Measurements from ENCODE around the gene CGB3.

The CGB3 gene

DNA sequence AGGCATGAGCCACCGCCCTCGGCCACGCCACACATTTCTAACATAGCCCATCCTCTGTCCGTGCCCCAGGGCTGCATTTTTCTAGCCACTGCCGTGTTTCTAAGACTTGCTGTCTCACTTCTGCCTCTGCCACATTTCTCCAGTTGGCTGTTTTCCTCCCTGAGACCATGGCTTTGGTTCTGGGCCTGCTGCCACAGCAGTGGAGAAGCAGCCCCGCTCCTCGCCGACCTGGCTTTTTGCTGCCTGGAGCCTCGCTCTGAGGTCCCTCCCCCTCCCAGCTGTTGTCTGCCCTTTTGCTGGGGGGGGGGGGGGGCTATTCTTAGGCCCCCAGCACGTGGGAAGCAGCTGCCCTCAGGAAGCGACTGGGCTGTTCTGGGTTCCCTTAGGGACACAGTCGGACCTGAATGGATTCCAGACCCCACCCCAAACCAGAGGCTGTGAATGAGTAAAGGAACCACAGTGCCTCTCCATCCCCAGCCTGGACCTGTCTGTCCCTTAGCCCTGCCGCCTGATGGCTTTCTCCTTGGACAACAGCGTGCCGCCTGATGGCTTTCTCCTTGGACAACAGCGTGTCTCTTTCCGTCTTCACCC is 34.3 kb downstream of the CGB3 start:
- Histone ChIP-seq H3K27ac (replicated peaks) (no peak overlapping the region), H3K4me3 (replicated peaks; ENCODE audit: insufficient read depth, low read length) (no peak overlapping the region), H3K27me3 (ENCODE audit: insufficient read depth, poor library complexity, severe bottlenecking) (no peaks in the 10 kb centered on the region)
- TF ChIP-seq SPI1 (IDR thresholded peaks at IDR 0.05; ENCODE audit: borderline replicate concordance, low read depth) (no peak), GABPA (IDR thresholded peaks at IDR 0.05; ENCODE audit: low read depth) (no peak), POLR2AphosphoS5 (IDR thresholded peaks at IDR 0.05; ENCODE audit: low read depth) (no peak)
- TF ChIP-seq, protein P1, sequence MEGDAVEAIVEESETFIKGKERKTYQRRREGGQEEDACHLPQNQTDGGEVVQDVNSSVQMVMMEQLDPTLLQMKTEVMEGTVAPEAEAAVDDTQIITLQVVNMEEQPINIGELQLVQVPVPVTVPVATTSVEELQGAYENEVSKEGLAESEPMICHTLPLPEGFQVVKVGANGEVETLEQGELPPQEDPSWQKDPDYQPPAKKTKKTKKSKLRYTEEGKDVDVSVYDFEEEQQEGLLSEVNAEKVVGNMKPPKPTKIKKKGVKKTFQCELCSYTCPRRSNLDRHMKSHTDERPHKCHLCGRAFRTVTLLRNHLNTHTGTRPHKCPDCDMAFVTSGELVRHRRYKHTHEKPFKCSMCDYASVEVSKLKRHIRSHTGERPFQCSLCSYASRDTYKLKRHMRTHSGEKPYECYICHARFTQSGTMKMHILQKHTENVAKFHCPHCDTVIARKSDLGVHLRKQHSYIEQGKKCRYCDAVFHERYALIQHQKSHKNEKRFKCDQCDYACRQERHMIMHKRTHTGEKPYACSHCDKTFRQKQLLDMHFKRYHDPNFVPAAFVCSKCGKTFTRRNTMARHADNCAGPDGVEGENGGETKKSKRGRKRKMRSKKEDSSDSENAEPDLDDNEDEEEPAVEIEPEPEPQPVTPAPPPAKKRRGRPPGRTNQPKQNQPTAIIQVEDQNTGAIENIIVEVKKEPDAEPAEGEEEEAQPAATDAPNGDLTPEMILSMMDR (IDR thresholded peaks at IDR 0.05; ENCODE audit: insufficient read depth, low read length) = no peak
- TF ChIP-seq, protein P2, sequence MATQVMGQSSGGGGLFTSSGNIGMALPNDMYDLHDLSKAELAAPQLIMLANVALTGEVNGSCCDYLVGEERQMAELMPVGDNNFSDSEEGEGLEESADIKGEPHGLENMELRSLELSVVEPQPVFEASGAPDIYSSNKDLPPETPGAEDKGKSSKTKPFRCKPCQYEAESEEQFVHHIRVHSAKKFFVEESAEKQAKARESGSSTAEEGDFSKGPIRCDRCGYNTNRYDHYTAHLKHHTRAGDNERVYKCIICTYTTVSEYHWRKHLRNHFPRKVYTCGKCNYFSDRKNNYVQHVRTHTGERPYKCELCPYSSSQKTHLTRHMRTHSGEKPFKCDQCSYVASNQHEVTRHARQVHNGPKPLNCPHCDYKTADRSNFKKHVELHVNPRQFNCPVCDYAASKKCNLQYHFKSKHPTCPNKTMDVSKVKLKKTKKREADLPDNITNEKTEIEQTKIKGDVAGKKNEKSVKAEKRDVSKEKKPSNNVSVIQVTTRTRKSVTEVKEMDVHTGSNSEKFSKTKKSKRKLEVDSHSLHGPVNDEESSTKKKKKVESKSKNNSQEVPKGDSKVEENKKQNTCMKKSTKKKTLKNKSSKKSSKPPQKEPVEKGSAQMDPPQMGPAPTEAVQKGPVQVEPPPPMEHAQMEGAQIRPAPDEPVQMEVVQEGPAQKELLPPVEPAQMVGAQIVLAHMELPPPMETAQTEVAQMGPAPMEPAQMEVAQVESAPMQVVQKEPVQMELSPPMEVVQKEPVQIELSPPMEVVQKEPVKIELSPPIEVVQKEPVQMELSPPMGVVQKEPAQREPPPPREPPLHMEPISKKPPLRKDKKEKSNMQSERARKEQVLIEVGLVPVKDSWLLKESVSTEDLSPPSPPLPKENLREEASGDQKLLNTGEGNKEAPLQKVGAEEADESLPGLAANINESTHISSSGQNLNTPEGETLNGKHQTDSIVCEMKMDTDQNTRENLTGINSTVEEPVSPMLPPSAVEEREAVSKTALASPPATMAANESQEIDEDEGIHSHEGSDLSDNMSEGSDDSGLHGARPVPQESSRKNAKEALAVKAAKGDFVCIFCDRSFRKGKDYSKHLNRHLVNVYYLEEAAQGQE (IDR thresholded peaks at IDR 0.05; ENCODE audit: insufficient replicate concordance, low read depth) = no peak
- DNase-seq (ENCODE audit: low read depth in 1 of 2, low spot score in 1 of 2) = no peak

DNA sequence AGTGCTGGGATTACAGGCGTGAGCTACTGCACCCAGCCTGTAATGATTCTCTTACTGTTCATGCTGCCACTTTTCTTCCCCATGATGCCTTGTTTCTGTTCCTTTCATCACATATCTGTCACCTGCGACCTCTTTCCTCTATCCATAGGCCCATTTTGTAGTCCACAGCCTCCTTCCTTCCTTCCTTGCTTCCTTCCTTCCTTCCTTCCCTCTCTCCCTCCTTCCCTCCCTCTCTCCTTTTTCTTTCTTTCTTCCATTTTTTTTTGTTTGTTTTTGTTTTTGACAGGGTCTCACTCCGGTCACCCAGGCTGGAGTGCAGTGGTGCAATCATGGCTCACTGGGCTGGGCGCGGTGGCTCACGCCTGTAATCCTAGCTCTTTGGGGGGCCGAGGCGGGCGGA is 35.3 kb downstream of the CGB3 start:
- TF ChIP-seq, protein P1 (IDR thresholded peaks at IDR 0.05; ENCODE audit: insufficient read depth, low read length) = no peak
- TF ChIP-seq GABPA (IDR thresholded peaks at IDR 0.05; ENCODE audit: low read depth) (no peak), SPI1 (IDR thresholded peaks at IDR 0.05; ENCODE audit: borderline replicate concordance, low read depth) (no peak), POLR2AphosphoS5 (IDR thresholded peaks at IDR 0.05; ENCODE audit: low read depth) (no peak)
- TF ChIP-seq, protein P2 (IDR thresholded peaks at IDR 0.05; ENCODE audit: insufficient replicate concordance, low read depth) = no peak
- Histone ChIP-seq H3K27ac (replicated peaks) (no peak overlapping the region), H3K27me3 (ENCODE audit: insufficient read depth, poor library complexity, severe bottlenecking) (no peaks in the 10 kb centered on the region), H3K4me3 (replicated peaks; ENCODE audit: insufficient read depth, low read length) (no peak overlapping the region)
- no peak for DNase-seq (ENCODE audit: low read depth in 1 of 2, low spot score in 1 of 2)

DNA sequence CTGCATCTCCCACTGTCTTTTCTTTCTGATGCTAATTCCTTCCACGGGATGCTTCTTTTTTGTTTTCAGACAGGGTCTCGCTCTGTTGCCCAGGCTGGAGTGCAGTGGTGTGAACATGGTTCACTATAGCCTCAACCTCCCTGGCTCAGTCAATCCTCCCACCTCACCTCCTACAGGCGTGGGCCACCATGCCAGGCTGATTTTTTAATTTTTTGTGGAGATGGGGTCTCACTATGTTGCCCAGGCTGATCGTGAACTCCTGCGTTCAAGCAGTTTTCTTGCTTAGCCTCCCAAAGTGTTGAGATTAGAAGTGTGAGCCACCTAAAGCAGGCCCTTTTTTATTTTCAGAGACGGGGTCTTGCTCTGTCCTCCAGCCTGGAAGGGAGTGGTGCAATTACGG is 35.8 kb downstream of the CGB3 start:
- no peak overlapping the region for H3K27ac ChIP-seq (replicated peaks)
- TF ChIP-seq GABPA (IDR thresholded peaks at IDR 0.05; ENCODE audit: low read depth) = no peak
- no peak for TF ChIP-seq SPI1 (IDR thresholded peaks at IDR 0.05; ENCODE audit: borderline replicate concordance, low read depth)
- no peak for TF ChIP-seq POLR2AphosphoS5 (IDR thresholded peaks at IDR 0.05; ENCODE audit: low read depth)
- TF ChIP-seq, protein P2 (IDR thresholded peaks at IDR 0.05; ENCODE audit: insufficient replicate concordance, low read depth) = no peak
- H3K4me3 ChIP-seq (replicated peaks; ENCODE audit: insufficient read depth, low read length) = no peak overlapping the region
- DNase-seq (ENCODE audit: low read depth in 1 of 2, low spot score in 1 of 2) = no peak
- H3K27me3 ChIP-seq (ENCODE audit: insufficient read depth, poor library complexity, severe bottlenecking) = no peaks in the 10 kb centered on the region
